K562 (cell line): ENCODE results near the gene SF3B1. TPM values are rescaled to one million over a fixed set of nuclear protein-coding genes. Genes with fewer than 3 reads are reported as not detected.

ENCODE experiments used
- ATAC-seq: fragments of 200-7000 bp; cut with Tn5 transposase; 3 replicates; pipeline ENCODE4 v1.9.1; 2020; ENCODE audit warnings: moderate library complexity
- BruUV-seq: library from RNA; stranded (reverse); fragments of 400-500 nt; replicated peaks from 2 replicates; lab custom pipeline; 2021; lab: Mats Ljungman, UMichigan
- CTCF ChIA-PET: fragments of 300-600 bp; formaldehyde crosslinking; extraction: SDS; loops from one replicate; lab custom pipeline; 2021; ENCODE audit warnings: low intra/inter-chr PET ratio; lab: Yijun Ruan, JAX
- POLR2A ChIA-PET: fragments of 300-600, 350-650 bp; sonication (Branson Sonifier 250); formaldehyde crosslinking; extraction: SDS; loops from one replicate; lab custom pipeline; 2021; ENCODE audit warnings: antibody characterized with exemption, inconsistent platforms; lab: Yijun Ruan, JAX
- DNase-seq, 4 experiments: peaks; one replicate each; pipeline versions ENCODE4 v3.0.0 to v3.0.0-alpha.2; 2011 to 2018; ENCODE audit warnings: low spot score in 3 of 4, mixed read lengths in 3 of 4; ENCODE audit errors: extremely low read depth in 1 of 4
- FAIRE-seq: peaks from 2 replicates; lab custom pipeline; 2011; peaks lifted over from hg19 to GRCh38; lab: Jason Lieb, UNC
- H2AFZ ChIP-seq: 2 replicates; pipeline ENCODE4 v1.6.0; 2011; ENCODE audit warnings: low read depth, low read length, control low read depth, inconsistent platforms
- H3K27ac ChIP-seq: fragments of 200-600 bp; 3 replicates; pipeline ENCODE4 v1.8.0; 2011; ENCODE audit warnings: low read depth, mild to moderate bottlenecking, control low read depth, inconsistent platforms, low read length, moderate library complexity, mixed read lengths; ENCODE audit errors: extremely low read depth
- H3K27me3 ChIP-seq, 2 experiments: fragments of 300-600 bp in 1 of 2; 2 replicates in 1 of 2; 3 replicates in 1 of 2; pipeline versions ENCODE4 v1.6.0 to v1.8.0; 2011; ENCODE audit warnings: inconsistent platforms in 2 of 2, low read length in 2 of 2, mild to moderate bottlenecking in 1 of 2, mixed read lengths in 1 of 2, moderate library complexity in 1 of 2; ENCODE audit not compliant: control insufficient read depth in 2 of 2, insufficient read depth in 2 of 2
- H3K36me3 ChIP-seq: fragments of 300-600 bp; 3 replicates; pipeline ENCODE4 v1.8.0; 2011; ENCODE audit warnings: mild to moderate bottlenecking, low read length, inconsistent platforms; ENCODE audit not compliant: control insufficient read depth, insufficient read depth
- H3K4me1 ChIP-seq, 2 experiments: fragments of 200-600 bp in 1 of 2; replicated peaks in 1 of 2; 2 replicates in 1 of 2; 3 replicates in 1 of 2; pipeline versions ENCODE4 v1.5.1 to v1.8.0; 2011; ENCODE audit warnings: inconsistent platforms in 2 of 2, low read length in 2 of 2, mild to moderate bottlenecking in 1 of 2, mixed read lengths in 1 of 2, moderate library complexity in 1 of 2; ENCODE audit not compliant: control insufficient read depth in 2 of 2, insufficient read depth in 2 of 2
- H3K4me2 ChIP-seq: 2 replicates; pipeline ENCODE4 v1.6.1; 2011; ENCODE audit warnings: low read length, control low read depth, inconsistent platforms, mixed read lengths; ENCODE audit not compliant: insufficient read depth
- H3K4me3 ChIP-seq: fragments of 200-600 bp; sonication (generic), shearing (Covaris generic); 2 replicates; pipeline ENCODE4 v1.5.1; 2016; ENCODE audit warnings: control low read depth, inconsistent platforms
- H3K79me2 ChIP-seq: fragments of 200-600 bp; 3 replicates; pipeline ENCODE4 v1.8.0; 2011; ENCODE audit warnings: low read length, inconsistent platforms; ENCODE audit not compliant: control insufficient read depth, insufficient read depth
- H3K9ac ChIP-seq, 2 experiments: 2 replicates each; pipeline versions ENCODE4 v1.6.0 to v1.6.1; 2011; ENCODE audit warnings: low read depth in 2 of 2, low read length in 2 of 2, control low read depth in 1 of 2, inconsistent platforms in 1 of 2, mild to moderate bottlenecking in 1 of 2, mixed read lengths in 1 of 2; ENCODE audit not compliant: insufficient read depth in 1 of 2
- H3K9me1 ChIP-seq: one replicate; pipeline ENCODE4 v1.6.0; 2011; ENCODE audit warnings: inconsistent platforms, mild to moderate bottlenecking, low read length, moderate library complexity; ENCODE audit not compliant: control insufficient read depth, insufficient read depth
- H3K9me3 ChIP-seq: replicated peaks from 2 replicates; pipeline ENCODE4 v1.5.1; 2011; ENCODE audit warnings: low read depth, low read length, inconsistent platforms; ENCODE audit not compliant: control insufficient read depth, insufficient read depth
- H4K20me1 ChIP-seq: replicated peaks from 2 replicates; pipeline ENCODE4 v1.6.1; 2011; ENCODE audit warnings: low read length, inconsistent platforms, mixed read lengths; ENCODE audit not compliant: control insufficient read depth, insufficient read depth
- CEBPG ChIP-seq, 3 experiments: fragments of 200-800 bp in 1 of 3; sonication (Bioruptor generic) in 1 of 3; sonication (generic) in 1 of 3; formaldehyde crosslinking in 1 of 3; IDR thresholded peaks in 2 of 3; conservative IDR thresholded peaks in 1 of 3; 2 replicates each; pipeline versions ENCODE4 v1.6.1 to v1.8.0; 2016 to 2022; ENCODE audit warnings: missing compliant biosample characterization in 2 of 3, missing genetic modification characterization in 2 of 3, mild to moderate bottlenecking in 1 of 3, missing genetic modification reagents in 1 of 3
- DEAF1 ChIP-seq: fragments of 450-650 bp; formaldehyde crosslinking; IDR thresholded peaks from 2 replicates; pipeline ENCODE4 v1.4.0; 2020; ENCODE audit warnings: mild to moderate bottlenecking, moderate library complexity
- DIDO1 ChIP-seq: fragments of 450-650 bp; IDR thresholded peaks from 2 replicates; pipeline ENCODE4 v1.6.1; 2016; ENCODE audit warnings: low read depth, missing biosample characterization, missing genetic modification characterization
- KAT2B ChIP-seq: IDR thresholded peaks from one replicate; pipeline ENCODE4 v1.6.1; 2012; ENCODE audit warnings: low read depth, mild to moderate bottlenecking, control low read depth, inconsistent platforms, low read length, moderate library complexity
- NFRKB ChIP-seq: fragments of 450-650 bp; IDR thresholded peaks from 2 replicates; pipeline ENCODE4 v1.6.1; 2016; ENCODE audit warnings: low read depth
- OTX1 ChIP-seq: fragments of 450-650 bp; formaldehyde crosslinking; IDR thresholded peaks from 2 replicates; pipeline ENCODE4 v1.4.0; 2022; ENCODE audit warnings: mild to moderate bottlenecking
- RAD21 ChIP-seq, 2 experiments: fragments of 250-450 bp in 1 of 2; fragments of 450-650 bp in 1 of 2; sonication (Bioruptor Pico) in 1 of 2; formaldehyde crosslinking in 1 of 2; IDR thresholded peaks in 1 of 2; conservative IDR thresholded peaks in 1 of 2; 2 replicates each; pipeline versions ENCODE4 v1.4.0 to v1.8.0; 2020 to 2022; ENCODE audit warnings: mild to moderate bottlenecking in 2 of 2, moderate library complexity in 1 of 2
- REST ChIP-seq, 2 experiments: fragments of 450-650 bp; formaldehyde crosslinking in 1 of 2; IDR thresholded peaks; 2 replicates each; pipeline versions ENCODE4 v1.4.0 to v1.6.1; 2014 to 2020; ENCODE audit warnings: mild to moderate bottlenecking in 2 of 2, borderline replicate concordance in 1 of 2, low read depth in 1 of 2
- SMC3 ChIP-seq: conservative IDR thresholded peaks from 2 replicates; pipeline ENCODE4 v1.6.1; 2011; ENCODE audit warnings: low read depth, low read length, improper control_type of control experiment; ENCODE audit not compliant: insufficient read depth
- WGBS: fragments of 100-300 bp; shearing (Covaris generic); methylation state at CpG from one replicate; pipeline ENCODE4 v1.1.6; 2016; ENCODE audit warnings: low coverage, mixed read lengths; ENCODE audit not compliant: insufficient coverage; ENCODE audit errors: missing lambda C conversion rate; 5-methylcytosine and 5-hydroxymethylcytosine counted together
- in situ Hi-C: fragments of 300-500 bp; cut with MboI; formaldehyde crosslinking; loops from 4 replicates; pipeline ENCODE4 v1.15.0; 2018; ENCODE audit warnings: inconsistent platforms, mixed read lengths
- intact Hi-C: fragments of 100-400 bp; cut with micrococcal nuclease; formaldehyde crosslinking; loops from 2 replicates; pipeline ENCODE4 v1.14.2; 2022
- polyA plus RNA-seq, 8 experiments: library from polyadenylated mRNA; depleted of rRNA in 4 of 8; stranded (reverse) in 5 of 8; unstranded in 3 of 8; fragments of >200 nt; fragmentation: Nextera tagmentation in 2 of 8; fragmentation: Illumina TruSeq in 1 of 8; extraction: Ambion mirVana in 2 of 8; extraction: Trizol in 1 of 8; gene quantifications; 2 replicates each; pipeline versions ENCODE4 v1.2.1 to v1.2.3, GENCODE V29; 2011 to 2014; ENCODE audit warnings: inconsistent platforms in 1 of 8, missing spikeins in 1 of 8
- total RNA-seq, 7 experiments: library from RNA; depleted of rRNA in 6 of 7; stranded (reverse); fragments of >200 nt in 6 of 7; fragmentation: Illumina TruSeq in 2 of 7; extraction: Trizol in 2 of 7; gene quantifications; 2 replicates each; pipeline versions ENCODE4 v1.2.1 to v1.2.3, GENCODE V29; 2011 to 2021; ENCODE audit warnings: low replicate concordance in 1 of 7

The SF3B1 gene
- total and polyA plus RNA-seq, 9 of the 15 experiments (the other 6 are each of a cell fraction or from before 2014, with no cell fraction given): 96.2 to 377 (median 177) TPM

GRCh38 chr2:197378494-197379307, 56.1 kb downstream of the SF3B1 start:
- H3K79me2 ChIP-seq: no peaks in the 10 kb centered on the region
- peak; percentile 73 for FAIRE-seq
- H4K20me1 ChIP-seq: no peaks in the 10 kb centered on the region
- no peaks in the 10 kb centered on the region for H3K9me1 ChIP-seq
- peak; percentile 83 for ATAC-seq
- ChIA-PET POLR2A (interaction anchor here (0.7 to 0.8 kb wide), 2 partner anchors 10 to 20 kb away, joined by 3 read pairs; no protein-coding TSS in a partner anchor), CTCF (interaction anchor here (1.2 to 1.6 kb wide), 4 partner anchors 187 to 367 kb away, joined by 4 to 12 read pairs (median 7); no protein-coding TSS in a partner anchor)
- no peak overlapping the region for H2AFZ ChIP-seq
- H3K36me3 ChIP-seq: no peaks in the 10 kb centered on the region
- no peak overlapping the region for H3K4me2 ChIP-seq
- BruUV-seq: no TSS peak
- peaks cover 5 to 24% of the 10 kb centered on the region in 2 experiments; a peak in 3 of 5 replicates for H3K27me3 ChIP-seq
- no peak overlapping the region for H3K27ac ChIP-seq
- in situ Hi-C loops: loop anchor here (25.0 kb wide), 1 partner anchor 384 kb away; no protein-coding TSS in a partner anchor
- WGBS: 17% methylated on average over 17 of the region's 17 CpGs
- H3K9me3 ChIP-seq: no peaks in the 10 kb centered on the region
- intact Hi-C loops: loop anchor here (1.0 to 10.0 kb wide), 3 partner anchors 187 to 304 kb away; no protein-coding TSS in a partner anchor
- no peaks in the 10 kb centered on the region; a peak in 1 of 5 replicates for H3K4me1 ChIP-seq
- DNase-seq: peak; percentile 48 to 59 (median 56)
- no peak overlapping the region for H3K4me3 ChIP-seq
- no peak overlapping the region for H3K9ac ChIP-seq
- TF ChIP-seq DEAF1 (CRISPR knock-in tag) (peak; percentile 52; the same call in 1 of the 2 replicates), SMC3 (peak; percentile 79), OTX1 (CRISPR knock-in tag) (no peak), NFRKB (no peak), DIDO1 (tag) (no peak), CEBPG (CRISPR knock-in tag; IDR thresholded peaks at IDR 0.05) (no peak), CEBPG (tag; conservative IDR thresholded peaks at IDR 0.05 in 1 of 2, IDR thresholded peaks at IDR 0.05 in 1 of 2) (0 out of 4 replicates have a peak, but pooled peaks of 1 of the 2 experiments have one; percentile 23), REST (IDR thresholded peaks at IDR 0.05; ENCODE audit: borderline replicate concordance) (peak; percentile 49; the same call in 1 of the 2 replicates), REST (CRISPR knock-in tag; IDR thresholded peaks at IDR 0.05; ENCODE audit: low read depth) (no peak), KAT2B (no peak), RAD21 (CRISPR knock-in tag; conservative IDR thresholded peaks at IDR 0.05 in 1 of 2, IDR thresholded peaks at IDR 0.05 in 1 of 2) (peak; percentile 78)
